DMS153 treated with DMSO at 0.1 percent for 48 hours (cell line): ENCODE results near the gene LONP2.
"Not testable (repeated sequence)": the region's sequence is repeated elsewhere in the genome, so short reads cannot be mapped to it uniquely, and the experiment has no call there.

Source experiments
- DNase-seq: peaks from one replicate; lab custom pipeline; 2025; ENCODE audit not compliant: unreplicated experiment; lab: John Stamatoyannopoulos, UW

The LONP2 gene

GRCh38 chr16:48384520-48385252, 140.6 kb downstream of the LONP2 start:
- no peak for DNase-seq

- DNase-seq: peak; percentile 17
These were observed 141.4 kb downstream of the LONP2 start, which contains the start of gene SIAH1 for GRCh38 chr16:48385253-48386150. TSS of gene SIAH1 (minus strand) at chr16:48385413. CDS start at chr16:48362428, 22,985 bp downstream.

DNA sequence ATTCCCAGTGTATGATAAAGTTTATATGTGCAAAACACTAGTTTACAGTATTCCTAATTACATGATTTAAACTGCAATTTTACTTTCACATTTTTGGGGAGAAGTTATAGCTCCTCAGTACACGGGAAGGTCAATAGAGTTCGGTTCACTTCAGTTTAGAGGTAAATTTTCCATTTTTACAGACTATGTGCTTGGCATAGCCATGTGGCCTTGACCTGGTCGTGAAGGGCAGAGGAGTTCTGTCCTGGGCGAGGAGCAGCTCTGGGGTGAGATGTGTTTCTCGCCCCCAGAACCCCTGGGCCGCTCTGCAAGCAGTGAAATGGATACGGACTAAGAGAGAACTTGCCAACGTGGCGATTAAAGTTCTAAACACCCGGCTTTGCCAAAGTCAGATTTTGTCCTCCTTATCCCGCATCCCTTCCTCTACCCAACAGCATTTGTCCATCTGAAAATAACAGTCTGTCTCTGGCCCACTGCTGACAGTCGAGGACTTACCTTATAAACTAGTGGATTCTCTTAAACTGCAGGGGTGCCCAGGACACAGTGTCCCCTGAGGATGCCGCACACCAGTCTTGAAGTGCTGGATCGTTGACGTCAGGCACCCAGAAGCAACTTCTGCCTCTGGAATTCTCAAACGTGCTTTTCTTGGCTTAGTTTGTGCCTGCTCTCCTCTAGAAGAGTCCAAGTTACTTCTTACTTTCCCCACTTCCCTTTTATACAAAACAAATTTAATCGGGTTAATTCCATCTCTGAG, 142.6 kb downstream of the LONP2 start:
- DNase-seq: no peak

- no peak for DNase-seq
These were observed 148.3 kb downstream of the LONP2 start for GRCh38 chr16:48392407-48392806.

- no peak for DNase-seq
These were observed 149.6 kb downstream of the LONP2 start for GRCh38 chr16:48393485-48394354.

- no peak for DNase-seq
These were observed 150.2 kb downstream of the LONP2 start for GRCh38 chr16:48394355-48394703.

DNA sequence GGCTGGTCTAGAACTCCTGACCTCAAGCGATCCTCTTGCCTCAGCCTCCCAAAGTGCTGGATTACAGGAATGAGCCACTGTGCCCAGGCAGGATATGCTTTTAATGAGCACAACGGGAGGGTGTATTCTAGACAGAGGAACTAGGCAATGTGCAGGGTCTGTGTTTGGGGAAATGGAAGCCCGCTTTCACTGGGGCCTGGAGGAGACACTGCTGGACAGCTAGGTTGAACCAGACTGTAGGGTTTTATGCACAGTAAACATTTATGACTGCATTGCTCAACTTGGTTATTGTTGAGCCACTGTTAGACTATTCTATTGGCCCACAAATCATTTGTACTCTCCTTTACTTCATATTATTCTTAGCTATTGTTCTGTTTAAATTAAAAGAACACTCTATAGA, 151.3 kb downstream of the LONP2 start:
- DNase-seq: no peak

GRCh38 chr16:48402547-48402946, 158.4 kb downstream of the LONP2 start:
- not testable (repeated sequence) for DNase-seq

DNA sequence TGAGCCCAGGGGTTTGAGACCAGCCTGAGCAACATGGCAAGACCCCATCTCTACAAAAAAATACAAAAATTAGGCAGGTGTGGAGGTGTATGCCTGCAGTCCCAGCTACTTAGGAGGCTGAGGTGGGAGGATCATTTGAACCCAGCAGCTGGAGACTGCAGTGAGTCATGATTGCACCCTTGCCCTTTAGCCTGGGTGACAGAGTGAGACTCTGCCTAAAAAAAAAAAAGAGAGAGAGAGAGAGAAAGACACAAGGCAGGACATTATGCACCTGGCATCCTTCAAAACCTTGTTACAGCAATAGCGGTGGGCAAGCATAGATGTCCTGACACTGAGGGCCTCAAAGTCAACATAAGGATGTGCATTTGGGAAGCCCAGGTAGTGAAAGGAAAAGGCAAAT, 161.1 kb downstream of the LONP2 start:
- no peak for DNase-seq

- no peak for DNase-seq
These were observed 161.8 kb downstream of the LONP2 start for GRCh38 chr16:48405907-48406306.
